Head of caudate nucleus (tissue), 42 donors: ENCODE measurements around the gene MICALL1.
A peak's percentile ranks its signal among the peaks of the same experiment; 100 is the strongest.

Experiments used
- DNase-seq, 42 donors: peaks; one replicate each; pipeline versions ENCODE4 v3.0.0 to v3.0.0-alpha.2; 2020 to 2021; ENCODE audit warnings: mixed read lengths in 7 of 42
- intact Hi-C: fragments of 100-400 bp; cut with DNase I; formaldehyde crosslinking; loops from one replicate; pipeline ENCODE4 v1.15.0; 2022

Gene MICALL1

DNA sequence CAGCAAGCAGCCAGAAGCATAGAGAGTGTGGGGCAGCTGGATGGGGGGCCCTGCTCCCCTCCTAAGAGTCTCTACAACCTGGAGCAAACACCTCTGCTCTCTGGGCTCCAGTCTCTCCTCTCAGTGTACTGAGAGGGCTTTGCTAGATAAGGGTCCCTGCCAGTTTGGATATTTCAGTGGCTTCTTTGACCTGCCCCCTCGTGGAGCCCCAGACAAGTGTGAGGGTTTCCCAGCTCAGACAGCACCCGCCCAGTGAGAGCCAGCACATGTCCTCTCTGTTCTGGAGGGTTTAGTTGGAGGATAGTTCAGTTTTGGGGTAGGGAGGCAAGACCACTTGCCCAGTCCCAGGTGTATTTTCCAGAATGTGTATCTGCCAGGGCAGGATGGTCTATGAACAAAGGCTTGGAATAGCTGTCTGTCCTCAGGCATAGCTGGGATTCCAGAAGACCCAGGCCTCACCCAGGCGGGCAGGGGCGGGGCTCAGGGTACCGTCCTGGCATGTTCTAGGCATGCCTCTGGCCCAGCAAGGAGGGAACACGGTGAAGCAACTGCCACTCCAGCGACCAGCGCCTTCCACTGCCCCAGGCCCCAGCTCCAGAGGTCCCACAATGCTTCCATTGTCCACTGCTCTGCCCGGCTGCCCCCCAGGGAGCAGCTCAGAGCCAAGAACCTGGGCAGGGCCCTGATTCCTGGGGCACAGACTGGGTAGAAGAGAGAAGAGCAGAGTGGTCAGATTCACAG, 7.5 kb upstream of the MICALL1 start:
- intact Hi-C loops = no loop called here
- DNase-seq = peak; percentile 44 to 89 (median 73)

DNA sequence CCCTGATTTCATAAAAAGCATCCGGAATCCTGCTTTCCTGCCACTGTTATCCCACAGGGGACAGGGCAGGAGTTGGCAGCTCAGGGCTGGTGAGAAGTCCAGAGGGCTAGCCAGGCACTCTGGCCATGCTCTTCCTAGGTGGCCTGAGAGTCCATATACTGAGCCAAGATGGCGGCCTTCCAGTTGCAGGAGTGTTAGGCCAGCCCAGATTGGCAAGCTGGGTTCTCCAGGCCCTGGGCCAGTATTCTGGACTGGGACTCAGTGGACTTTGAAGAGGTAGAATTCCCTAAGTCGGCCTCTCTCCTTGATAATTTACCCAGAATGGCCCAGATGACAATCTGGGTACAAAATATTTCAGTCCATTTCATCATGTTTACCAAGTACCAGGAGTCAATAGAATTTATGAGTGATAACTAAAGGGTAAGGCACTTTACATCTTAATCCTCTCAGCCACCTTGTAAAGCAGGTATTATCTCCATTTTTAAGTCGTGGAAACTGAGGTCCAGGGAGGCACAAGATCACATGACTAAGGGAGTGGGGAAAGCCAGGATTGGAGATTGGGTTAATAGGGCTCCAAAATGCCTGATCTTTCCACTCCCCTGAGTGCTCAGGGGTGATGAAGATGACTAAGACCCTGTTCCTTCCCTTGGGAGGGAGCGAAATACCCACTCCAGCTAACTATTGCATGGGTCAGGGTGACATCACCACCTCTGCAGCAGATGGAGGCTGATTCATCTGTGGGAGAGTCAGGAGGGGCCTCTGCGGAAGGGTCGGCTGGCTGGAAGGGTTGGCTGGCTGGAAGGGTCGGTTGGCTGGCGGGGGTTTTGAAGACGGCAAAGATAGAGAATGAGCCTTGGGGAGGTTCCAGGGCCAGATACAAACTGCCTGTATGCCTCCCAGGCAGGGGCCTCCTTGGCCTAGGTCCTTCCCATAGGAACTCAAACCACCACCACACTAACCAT, 1.2 kb upstream of the MICALL1 start:
- intact Hi-C loops = no loop called here
- DNase-seq = peak in 30 of 42 donors; percentile 27 to 83 (median 58)

DNA sequence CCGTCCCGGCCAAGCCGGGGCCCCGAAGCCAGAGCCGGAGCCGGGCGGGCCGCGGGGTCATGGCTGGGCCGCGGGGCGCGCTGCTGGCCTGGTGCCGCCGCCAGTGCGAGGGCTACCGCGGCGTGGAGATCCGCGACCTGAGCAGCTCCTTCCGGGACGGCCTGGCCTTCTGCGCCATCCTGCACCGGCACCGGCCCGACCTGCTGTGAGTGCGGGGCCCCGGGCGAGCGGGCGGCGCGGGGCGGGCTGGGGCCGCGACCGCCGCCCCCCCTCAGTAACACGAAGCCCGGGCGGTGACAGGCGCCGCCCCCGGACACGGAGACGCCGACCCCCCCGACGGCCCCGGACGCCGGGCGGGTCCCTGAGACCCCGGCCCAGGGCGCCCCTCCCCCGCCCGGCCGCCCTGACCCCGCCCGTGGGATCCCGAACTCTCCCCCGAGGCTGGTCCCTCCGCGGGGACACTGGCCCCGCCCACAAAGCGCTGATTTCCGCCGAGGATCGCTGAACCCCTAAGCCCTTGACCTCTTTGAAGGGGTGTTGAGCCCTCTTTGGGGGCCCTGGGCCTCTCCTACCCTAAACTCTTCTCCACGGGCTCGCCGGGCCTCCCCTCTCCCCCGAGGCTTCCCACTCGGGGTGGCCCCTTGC, 389 bp downstream of the MICALL1 start:
- peak in 6 of 42 donors; percentile 13 to 52 (median 23) for DNase-seq
- intact Hi-C loops = no loop called here

DNA sequence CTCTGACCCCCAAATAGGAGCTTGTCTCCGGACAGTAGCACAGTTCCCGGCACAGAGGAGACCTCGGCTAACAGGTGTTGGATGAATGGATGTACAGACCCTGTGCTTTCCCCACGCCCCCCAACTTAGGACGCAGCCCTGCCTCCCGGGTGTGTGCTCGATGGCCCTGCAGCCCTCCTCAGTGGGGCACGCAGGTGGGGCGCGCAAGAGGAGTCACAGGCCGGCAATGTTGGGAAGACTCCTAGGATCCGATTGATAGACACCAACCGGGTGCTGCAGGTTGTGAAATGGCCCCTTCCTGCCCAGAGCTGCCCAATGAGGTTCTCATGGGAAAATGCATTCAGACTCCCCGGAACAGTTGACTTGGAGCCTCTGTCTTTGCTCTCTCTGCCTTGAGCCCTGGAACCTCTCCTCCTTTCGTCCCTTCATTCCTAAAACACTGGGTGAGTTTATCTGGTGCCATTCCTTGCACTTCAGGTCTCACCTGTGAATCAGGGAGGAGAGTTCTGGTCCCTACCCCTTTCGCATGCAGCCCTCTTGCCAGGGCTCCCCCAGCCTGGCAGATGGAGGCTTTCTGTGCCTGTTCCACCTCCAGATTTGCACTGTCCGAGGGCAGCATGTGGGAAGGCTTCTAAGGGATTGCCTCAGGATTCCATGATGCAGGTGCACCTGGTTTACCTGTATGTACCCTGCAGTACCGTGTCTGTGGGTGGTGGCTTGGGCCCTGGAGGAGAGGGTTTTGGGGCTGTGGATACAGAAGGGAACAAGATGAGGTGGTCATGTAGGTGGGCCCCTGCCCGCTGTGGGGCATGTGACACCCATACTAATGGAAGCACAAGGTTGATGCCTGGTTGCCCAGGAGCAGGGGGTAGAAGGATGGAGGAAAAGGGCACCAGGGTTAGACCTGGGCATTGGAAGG, 1.2 kb downstream of the MICALL1 start:
- intact Hi-C loops = no loop called here
- DNase-seq = no peak

DNA sequence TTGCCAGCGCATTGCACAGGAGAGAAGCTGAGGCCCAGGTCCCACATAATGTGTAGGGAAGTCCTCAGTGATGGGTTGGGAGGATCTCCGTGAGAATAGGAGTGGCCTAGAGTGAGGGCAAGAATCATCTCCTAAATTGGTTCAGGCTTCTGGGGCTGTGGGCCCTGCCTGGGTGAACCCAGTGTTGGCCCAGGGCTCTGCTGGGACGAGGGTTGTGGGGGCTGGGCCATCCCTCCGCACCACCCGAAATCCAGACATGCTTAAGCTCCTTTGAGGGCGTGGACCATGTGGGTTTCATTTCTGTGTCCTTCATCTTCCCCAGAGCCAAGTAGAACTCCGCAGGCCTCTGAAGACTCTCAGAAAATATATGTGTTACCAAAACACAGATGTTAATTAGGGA, 3.7 kb downstream of the MICALL1 start:
- intact Hi-C loops = no loop called here
- DNase-seq = no peak

DNA sequence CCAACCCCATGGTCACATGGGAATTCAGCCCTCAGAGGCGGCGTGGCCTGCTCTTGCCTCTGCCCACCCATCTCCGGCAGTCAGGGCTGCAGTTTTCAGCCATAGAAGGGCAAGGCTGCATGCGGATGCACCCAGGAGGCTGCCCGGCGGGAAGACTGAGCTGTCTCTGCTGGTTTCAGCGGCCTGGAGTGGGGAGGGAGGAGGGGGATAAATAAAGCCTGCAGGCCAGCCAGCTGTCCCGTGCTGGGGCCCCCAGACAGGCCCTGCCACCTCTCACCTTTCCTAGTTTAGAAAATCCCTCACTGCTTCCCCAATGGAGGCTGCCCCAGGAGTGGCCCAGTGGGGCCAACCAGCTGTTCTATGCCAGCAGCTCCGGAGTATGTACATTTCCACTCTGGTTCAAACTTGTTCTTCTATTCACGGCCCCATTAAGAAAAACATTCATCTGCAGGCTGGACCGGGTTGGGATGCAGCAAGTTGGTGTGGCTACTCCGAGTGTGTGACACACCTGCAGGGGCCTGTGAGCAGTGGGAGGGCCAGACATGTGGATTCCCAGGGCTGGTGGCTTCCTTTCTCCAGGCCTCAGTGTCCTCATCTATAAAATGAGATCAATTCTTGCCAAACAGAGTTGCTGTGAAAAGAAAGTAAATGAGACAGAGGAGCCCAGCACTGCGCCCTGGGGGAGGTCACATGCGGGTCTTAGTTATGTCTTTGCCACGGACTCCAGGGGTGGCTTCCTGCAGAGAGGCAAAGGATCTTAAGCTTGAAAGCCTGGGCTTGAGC, 5.0 kb downstream of the MICALL1 start:
- intact Hi-C loops = no loop called here
- peak in 14 of 42 donors; percentile 28 to 70 (median 40) for DNase-seq

DNA sequence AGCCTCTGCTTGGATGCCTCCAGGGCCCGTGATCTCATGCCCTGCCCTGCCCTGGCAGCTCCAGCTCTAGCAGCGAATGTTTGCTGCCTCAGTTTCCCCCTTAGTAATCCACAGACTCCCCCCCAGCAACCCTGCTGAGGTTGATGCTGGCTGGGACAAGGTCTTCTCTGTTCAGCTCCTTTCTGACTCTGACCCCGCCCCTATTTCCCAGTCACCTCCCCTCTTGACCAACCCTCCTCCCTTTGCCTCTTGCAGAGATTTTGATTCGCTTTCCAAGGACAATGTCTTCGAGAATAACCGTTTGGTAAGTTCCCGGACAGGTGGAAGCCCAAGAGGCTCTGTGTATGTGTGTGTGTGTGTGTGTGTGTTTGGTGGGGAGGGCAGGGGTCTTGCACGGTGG, 5.6 kb downstream of the MICALL1 start:
- intact Hi-C loops = no loop called here
- DNase-seq = no peak

DNA sequence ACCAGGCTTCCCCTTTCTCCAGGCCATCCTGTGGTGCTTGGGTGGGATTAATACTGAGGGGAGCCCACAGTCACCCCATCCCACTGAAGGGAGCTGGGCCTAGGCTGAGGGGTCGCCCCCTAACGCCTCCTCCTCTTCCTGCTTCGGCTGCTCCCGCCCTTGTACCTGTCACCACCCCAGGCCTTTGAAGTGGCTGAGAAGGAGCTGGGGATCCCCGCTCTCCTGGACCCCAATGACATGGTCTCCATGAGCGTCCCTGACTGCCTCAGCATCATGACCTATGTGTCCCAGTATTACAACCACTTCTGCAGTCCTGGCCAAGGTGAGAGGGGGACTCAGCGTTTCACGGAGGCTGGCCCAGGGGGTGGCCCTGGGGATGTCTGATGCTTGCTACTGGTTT, 6.1 kb downstream of the MICALL1 start:
- no peak for DNase-seq
- intact Hi-C loops = no loop called here

DNA sequence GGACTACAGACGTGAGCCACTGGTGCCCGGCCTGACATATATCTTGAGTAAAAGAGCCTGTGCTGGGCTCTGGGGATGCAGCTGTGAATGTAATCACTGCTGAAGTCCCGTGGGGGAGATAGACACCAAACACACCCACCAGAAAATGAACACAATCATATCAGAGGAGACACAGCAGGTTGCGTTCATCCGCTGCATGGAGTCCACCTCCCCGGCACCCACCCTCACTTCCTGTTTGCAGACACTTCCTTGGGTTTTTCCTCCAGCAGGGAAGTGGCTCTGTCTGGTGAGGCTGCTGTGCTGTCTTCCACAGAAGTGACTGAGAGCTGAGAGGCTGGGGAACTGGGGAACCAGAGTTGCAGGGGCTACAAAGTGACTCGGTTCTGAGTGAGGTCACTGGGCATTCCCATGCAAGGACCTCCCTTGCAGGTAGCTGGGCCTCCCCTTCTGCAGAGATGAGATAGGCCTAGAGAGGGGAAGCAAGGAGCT, 7.2 kb downstream of the MICALL1 start:
- DNase-seq = no peak
- intact Hi-C loops = no loop called here

DNA sequence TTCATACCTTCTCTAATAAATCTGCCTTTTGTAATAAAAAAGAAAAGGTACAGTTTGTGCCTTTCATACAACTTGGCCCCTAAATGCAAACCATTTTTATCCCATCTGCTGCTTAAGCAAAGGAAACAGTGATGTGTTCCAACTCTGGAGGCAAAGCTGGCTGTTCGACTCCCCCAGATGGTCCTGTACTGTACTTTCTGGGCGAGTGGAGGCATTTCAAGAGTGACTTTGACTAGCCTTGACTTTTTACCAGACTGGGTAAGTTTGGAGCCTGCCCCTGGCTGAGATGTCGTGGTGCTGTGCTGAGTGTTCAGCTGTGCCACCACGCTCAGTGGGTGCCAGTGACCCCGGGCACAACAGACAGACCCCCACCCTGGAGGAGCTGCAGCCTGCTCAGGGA, 10.2 kb downstream of the MICALL1 start:
- intact Hi-C loops = no loop called here
- no peak for DNase-seq

DNA sequence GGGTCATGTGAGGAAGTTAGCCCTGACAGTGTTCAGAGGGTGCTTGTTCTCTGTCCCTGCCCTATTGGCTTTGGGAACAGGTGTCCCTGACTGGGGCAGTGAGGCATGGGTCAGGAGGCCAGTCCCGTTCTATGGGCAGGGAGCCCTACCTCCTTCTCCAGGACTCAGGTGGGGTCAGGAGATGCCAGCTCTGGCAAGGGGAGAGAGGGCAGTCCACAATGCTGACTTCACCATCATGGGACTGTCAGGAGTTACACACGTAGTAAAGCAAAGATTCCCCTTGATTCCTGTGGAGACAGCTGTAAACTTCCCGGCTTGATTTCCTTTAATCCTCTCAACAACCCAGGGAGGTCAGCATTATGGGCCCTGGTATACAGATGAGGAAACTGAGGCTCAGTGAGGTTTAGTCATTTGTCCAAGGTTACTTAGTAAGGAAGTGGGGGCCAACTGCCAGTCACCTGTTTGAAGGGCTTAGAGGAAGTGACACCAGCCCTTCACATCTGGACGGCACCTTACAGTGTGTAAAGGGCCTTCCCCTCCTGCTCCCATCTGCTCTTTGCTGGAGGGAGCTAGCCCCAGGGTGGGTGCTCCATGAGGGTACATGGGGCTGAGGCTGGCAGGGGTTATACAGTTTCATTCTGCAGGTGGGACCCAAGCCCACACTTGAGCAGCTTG, 11.9 kb downstream of the MICALL1 start:
- no peak for DNase-seq
- intact Hi-C loops = no loop called here

DNA sequence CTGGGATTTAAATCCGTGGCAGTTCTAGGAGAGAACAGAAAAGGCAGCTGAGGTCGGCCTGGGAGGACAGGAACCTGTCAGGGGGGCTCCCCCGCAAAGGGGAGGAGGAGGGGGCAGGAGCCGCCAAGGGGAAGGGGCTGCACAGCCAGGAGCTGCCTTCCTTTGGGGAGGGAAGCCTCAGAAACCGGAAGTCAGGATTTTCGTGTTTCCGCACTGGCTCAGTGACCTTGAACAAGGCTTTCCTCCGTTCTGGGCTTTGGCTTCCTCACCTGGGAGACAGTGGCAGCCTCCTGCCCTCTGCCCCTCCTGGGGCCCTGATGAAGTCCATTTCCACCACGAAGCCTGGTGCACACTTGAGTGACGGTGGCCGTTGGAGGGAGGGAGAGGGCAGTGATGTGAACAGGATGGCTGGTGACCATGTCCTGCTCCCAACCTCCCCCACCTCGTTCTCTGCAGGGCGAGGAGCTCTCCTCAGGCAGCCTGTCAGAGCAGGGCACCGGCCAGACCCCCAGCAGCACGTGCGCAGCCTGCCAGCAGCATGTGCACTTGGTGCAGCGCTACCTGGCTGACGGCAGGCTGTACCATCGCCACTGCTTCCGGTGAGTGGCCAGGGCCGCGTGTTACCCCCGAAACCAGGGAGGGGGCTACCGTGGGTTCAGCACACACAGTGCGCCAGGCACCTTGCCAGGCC, 12.6 kb downstream of the MICALL1 start:
- DNase-seq = no peak
- intact Hi-C loops = no loop called here

DNA sequence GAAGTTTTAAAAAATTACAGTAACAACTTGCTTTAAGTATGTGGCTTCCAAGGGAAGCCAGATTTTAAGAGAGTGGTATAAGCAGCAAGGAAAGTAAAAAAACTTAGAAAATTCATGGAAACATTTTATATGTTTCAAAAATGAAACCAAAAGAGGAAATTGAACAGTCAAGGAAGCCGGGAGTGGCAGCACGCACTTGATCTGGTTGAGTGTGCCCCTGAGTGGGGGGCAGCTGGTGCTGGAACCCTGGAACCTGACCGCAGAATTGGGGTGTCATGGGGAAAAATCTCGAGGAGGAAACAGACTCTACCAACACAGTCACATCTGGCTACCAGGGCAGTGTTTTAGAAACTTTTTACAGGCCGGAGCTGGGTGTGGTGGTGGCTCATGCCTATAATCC, 14.0 kb downstream of the MICALL1 start:
- intact Hi-C loops = no loop called here

DNA sequence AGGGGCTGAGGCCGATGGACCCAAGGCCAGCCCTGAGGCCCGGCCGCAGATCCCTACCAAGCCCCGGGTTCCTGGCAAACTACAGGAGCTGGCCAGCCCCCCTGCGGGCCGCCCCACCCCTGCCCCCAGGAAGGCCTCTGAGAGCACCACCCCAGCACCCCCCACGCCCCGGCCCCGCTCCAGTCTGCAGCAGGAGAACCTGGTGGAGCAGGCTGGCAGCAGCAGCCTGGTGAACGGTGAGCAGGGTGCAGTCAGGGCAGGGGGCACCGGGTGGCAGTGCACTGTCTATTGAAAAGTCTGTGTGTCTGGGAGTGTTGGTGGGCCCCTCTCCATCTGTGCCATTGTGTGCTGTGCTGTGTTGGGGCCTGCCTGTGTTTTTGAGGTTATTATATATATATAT, 16.1 kb downstream of the MICALL1 start:
- intact Hi-C loops = no loop called here

More for the DNA sequence above, 14.0 kb downstream of the MICALL1 start:
- no peak for DNase-seq

DNA sequence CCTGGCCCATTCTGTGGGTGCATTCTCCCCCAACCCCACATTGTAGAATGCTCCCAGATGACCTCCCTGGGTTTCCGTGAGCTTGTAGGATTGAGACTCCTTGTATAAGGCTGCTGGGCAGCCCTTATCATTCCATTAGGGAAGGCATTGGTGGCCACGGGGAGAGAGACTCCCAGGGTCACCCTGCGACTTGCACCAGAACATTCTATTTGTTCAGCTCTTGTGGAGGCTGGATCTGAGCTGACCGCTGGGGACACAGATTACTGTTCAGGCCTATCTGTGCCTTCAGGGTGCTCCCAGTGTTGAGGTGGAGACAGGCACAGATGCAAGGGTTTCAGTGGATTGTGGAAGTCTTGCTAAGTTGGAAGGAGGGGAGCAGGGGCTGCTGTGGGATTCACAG, 17.8 kb downstream of the MICALL1 start:
- intact Hi-C loops = no loop called here
- no peak for DNase-seq

More for the DNA sequence above, 16.1 kb downstream of the MICALL1 start:
- DNase-seq = no peak

DNA sequence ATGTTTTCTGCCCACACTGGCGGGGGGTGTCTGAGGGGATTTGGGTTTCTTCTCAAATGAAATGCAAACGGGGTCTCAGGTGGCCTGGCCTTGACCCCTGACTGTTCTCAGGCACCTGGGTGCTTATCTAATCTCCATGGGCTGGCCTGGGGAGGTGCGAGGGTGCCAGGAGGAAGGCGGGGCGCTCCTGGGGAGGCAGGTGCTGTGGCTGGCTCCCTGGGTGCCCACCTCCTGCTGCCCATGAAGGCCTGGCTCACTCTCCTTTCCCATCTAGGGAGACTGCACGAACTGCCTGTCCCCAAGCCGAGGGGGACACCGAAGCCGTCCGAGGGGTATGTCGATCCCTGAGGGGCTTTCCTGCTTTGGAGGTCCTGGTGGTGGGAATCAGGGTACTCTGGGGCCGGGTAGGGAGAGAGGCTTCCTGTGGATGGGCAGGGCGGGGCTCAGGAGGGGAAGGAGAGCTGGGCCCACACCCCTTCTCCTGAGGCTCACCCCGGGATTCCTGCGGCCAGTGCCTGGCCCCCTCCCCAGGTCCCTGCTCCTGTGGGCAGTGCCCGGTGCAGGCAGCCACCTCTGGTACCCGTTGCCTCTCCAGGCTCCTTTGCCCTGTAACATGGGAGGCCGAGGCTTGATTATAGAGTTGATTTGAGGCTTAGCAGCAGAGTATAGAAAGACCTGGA, 18.4 kb downstream of the MICALL1 start:
- intact Hi-C loops = no loop called here
- DNase-seq = no peak
